OCI-LY3 (cell line): ENCODE measurements around the gene ZNF710.

ENCODE experiments used
- EZH2phosphoT487 ChIP-seq: fragments of 200-600 bp; shearing (Covaris generic); IDR thresholded peaks from 2 replicates; pipeline ENCODE4 v1.6.1; 2018; ENCODE audit warnings: antibody characterized with exemption, mixed run types, low read depth
- TF ChIP-seq, protein P1 (sequence below): fragments of 200-600, 300-600 bp; sonication (generic); IDR thresholded peaks from 2 replicates; pipeline ENCODE4 v1.5.1; 2014; ENCODE audit warnings: antibody characterized with exemption, low read length, low read depth

GRCh38 chr15:90121086-90121485 lies 120.0 kb downstream of the ZNF710 start:
- TF ChIP-seq, protein P1, sequence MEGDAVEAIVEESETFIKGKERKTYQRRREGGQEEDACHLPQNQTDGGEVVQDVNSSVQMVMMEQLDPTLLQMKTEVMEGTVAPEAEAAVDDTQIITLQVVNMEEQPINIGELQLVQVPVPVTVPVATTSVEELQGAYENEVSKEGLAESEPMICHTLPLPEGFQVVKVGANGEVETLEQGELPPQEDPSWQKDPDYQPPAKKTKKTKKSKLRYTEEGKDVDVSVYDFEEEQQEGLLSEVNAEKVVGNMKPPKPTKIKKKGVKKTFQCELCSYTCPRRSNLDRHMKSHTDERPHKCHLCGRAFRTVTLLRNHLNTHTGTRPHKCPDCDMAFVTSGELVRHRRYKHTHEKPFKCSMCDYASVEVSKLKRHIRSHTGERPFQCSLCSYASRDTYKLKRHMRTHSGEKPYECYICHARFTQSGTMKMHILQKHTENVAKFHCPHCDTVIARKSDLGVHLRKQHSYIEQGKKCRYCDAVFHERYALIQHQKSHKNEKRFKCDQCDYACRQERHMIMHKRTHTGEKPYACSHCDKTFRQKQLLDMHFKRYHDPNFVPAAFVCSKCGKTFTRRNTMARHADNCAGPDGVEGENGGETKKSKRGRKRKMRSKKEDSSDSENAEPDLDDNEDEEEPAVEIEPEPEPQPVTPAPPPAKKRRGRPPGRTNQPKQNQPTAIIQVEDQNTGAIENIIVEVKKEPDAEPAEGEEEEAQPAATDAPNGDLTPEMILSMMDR: no peak
- no peak for TF ChIP-seq EZH2phosphoT487
